Measurements from ENCODE around the gene BCLAF1.

- TF ChIP-seq CTCF (IDR thresholded peaks at IDR 0.05; ENCODE audit: insufficient read depth, low read depth, low read length) (no peak), EZH2 (IDR thresholded peaks at IDR 0.05; ENCODE audit: insufficient read depth, low read length) (no peak)
Measured at GRCh38 chr6:136289327-136289578, 393 bp downstream of the BCLAF1 start.

All from astrocyte (in vitro differentiated cells and primary cell).